Left ventricle myocardium inferior (tissue), 1 donor: ENCODE measurements around the gene COBL. TPM values are rescaled to one million over a fixed set of nuclear protein-coding genes. Genes with fewer than 3 reads are reported as not detected.

ENCODE experiments used
- DNase-seq: peaks from one replicate; pipeline ENCODE4 v3.0.0-alpha.2; 2020
- H3K27ac ChIP-seq: fragments of 200-600 bp; replicated peaks from 2 replicates; pipeline ENCODE4 v1.8.0; 2021
- H3K27me3 ChIP-seq: fragments of 200-600 bp; 2 replicates; pipeline ENCODE4 v1.8.0; 2021; ENCODE audit warnings: low read depth
- H3K36me3 ChIP-seq: fragments of 200-600 bp; 2 replicates; pipeline ENCODE4 v1.8.0; 2021
- H3K4me1 ChIP-seq: fragments of 200-600 bp; 2 replicates; pipeline ENCODE4 v1.8.0; 2021
- H3K4me3 ChIP-seq: fragments of 200-600 bp; 2 replicates; pipeline ENCODE4 v1.8.0; 2021; ENCODE audit warnings: mild to moderate bottlenecking, moderate library complexity
- H3K9me3 ChIP-seq: fragments of 200-600 bp; replicated peaks from 2 replicates; pipeline ENCODE4 v1.8.0; 2021
- intact Hi-C: fragments of 100-400 bp; cut with micrococcal nuclease; formaldehyde crosslinking; loops from one replicate; pipeline ENCODE4 v1.11.0; 2022
- total RNA-seq: library from RNA; stranded (reverse); fragmentation: NEBNext Ultra II Directional; extraction: Animal tissue kit (Norgen Biotek cat#: 25700); gene quantifications from one replicate; pipeline ENCODE4 v1.2.1, GENCODE V29; 2021
- TF ChIP-seq, protein P1 (sequence below): fragments of 200-600 bp; IDR thresholded peaks from 2 replicates; pipeline ENCODE4 v1.8.0; 2021; ENCODE audit warnings: antibody characterized with exemption, mild to moderate bottlenecking, borderline replicate concordance
- donor health status: DM: no; HTN: yes; CAD: no; lungs with severe emphysema.

COBL gene
- total RNA-seq, 1 donor from 2014 or later, result 77.1 TPM

DNA sequence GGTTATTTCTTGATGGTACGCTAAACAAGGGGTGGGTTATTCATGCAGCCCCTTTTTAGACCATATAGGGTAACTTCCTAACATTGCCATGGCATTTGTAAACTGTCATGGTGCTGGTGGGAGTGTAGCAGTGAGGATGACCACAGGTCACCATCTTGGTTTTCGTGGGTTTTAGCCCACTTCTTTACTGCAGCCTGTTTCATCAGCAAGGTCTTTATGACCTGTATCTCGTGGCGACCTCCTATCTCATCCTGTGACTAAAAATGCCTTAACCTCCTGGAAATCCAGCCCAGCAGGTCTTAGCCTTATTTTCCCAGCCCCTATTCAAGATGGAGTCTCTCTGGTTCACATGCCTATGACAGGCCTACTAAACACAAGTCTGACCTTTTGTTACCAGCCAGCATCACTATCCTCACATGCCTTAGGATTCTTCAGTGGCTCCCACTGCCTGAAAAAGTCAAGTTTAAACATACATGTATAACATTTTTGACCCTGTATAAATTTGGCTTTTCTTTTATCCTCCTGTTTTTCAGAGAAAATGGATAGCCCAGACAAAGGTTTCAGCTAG lies 13.2 kb upstream of the COBL start:
- intact Hi-C loops, result no loop called here
- H3K36me3 ChIP-seq, result no peaks in the 10 kb centered on the region
- no peak overlapping the region for H3K4me3 ChIP-seq
- H3K4me1 ChIP-seq, result no peaks in the 10 kb centered on the region
- TF ChIP-seq, protein P1, sequence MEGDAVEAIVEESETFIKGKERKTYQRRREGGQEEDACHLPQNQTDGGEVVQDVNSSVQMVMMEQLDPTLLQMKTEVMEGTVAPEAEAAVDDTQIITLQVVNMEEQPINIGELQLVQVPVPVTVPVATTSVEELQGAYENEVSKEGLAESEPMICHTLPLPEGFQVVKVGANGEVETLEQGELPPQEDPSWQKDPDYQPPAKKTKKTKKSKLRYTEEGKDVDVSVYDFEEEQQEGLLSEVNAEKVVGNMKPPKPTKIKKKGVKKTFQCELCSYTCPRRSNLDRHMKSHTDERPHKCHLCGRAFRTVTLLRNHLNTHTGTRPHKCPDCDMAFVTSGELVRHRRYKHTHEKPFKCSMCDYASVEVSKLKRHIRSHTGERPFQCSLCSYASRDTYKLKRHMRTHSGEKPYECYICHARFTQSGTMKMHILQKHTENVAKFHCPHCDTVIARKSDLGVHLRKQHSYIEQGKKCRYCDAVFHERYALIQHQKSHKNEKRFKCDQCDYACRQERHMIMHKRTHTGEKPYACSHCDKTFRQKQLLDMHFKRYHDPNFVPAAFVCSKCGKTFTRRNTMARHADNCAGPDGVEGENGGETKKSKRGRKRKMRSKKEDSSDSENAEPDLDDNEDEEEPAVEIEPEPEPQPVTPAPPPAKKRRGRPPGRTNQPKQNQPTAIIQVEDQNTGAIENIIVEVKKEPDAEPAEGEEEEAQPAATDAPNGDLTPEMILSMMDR, result no peak
- H3K9me3 ChIP-seq, result no peaks in the 10 kb centered on the region
- no peak overlapping the region for H3K27ac ChIP-seq
- DNase-seq, result no peak
- peaks cover 9% of the 10 kb centered on the region for H3K27me3 ChIP-seq

DNA sequence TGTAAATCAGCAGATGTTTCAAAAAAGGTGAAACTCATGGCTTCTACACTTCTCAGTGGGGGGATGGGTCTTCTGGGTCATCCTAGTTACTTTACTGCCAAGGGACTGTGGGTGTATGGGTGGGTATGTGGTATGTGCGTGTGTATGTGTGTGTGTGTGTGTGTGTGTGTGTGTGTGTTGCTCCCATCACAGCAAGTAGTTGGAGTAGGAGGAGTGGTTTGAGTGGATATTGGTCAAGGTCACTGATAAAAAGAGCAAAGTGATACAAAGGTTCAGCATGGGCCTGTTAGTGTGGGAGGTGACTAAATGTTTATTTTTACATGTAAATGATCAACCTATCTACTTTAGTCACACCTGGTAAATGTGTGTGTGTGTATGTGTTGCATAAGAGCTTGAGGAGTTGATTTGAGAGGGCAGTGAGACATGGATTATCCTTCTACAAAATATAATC lies 11.8 kb upstream of the COBL start:
- Histone ChIP-seq H3K4me1 (no peaks in the 10 kb centered on the region), H3K36me3 (no peaks in the 10 kb centered on the region), H3K27ac (no peak overlapping the region), H3K4me3 (no peak overlapping the region), H3K9me3 (no peaks in the 10 kb centered on the region), H3K27me3 (peaks cover 9% of the 10 kb centered on the region)
- intact Hi-C loops, result no loop called here
- TF ChIP-seq, protein P1, result no peak
- DNase-seq, result no peak

DNA sequence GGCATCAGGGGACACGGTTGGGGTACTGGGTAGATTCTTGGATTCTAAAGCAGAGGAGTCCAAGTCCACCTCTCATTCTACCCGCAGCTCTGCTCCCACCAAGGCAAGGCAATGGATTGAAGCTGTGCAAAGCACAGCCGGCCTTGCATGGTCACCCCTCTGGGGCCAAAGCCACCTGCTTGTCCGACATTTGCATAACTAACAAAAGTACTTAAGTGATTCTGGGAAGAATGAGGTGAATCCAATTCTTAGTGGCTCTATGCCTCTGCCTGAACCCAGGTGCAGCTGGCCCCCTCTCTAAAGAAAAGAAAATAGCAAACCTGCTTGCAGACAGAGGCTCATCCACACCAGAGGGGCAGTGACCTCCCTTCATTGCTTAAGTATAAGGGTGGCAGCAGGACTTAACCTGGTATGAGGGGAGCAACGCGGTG lies 10.7 kb upstream of the COBL start:
- intact Hi-C loops, result no loop called here
- peaks cover 9% of the 10 kb centered on the region for H3K27me3 ChIP-seq
- H3K27ac ChIP-seq, result no peak overlapping the region
- no peaks in the 10 kb centered on the region for H3K9me3 ChIP-seq
- no peaks in the 10 kb centered on the region for H3K4me1 ChIP-seq
- no peak overlapping the region for H3K4me3 ChIP-seq
- no peak for DNase-seq
- H3K36me3 ChIP-seq, result no peaks in the 10 kb centered on the region
- TF ChIP-seq, protein P1, result no peak

DNA sequence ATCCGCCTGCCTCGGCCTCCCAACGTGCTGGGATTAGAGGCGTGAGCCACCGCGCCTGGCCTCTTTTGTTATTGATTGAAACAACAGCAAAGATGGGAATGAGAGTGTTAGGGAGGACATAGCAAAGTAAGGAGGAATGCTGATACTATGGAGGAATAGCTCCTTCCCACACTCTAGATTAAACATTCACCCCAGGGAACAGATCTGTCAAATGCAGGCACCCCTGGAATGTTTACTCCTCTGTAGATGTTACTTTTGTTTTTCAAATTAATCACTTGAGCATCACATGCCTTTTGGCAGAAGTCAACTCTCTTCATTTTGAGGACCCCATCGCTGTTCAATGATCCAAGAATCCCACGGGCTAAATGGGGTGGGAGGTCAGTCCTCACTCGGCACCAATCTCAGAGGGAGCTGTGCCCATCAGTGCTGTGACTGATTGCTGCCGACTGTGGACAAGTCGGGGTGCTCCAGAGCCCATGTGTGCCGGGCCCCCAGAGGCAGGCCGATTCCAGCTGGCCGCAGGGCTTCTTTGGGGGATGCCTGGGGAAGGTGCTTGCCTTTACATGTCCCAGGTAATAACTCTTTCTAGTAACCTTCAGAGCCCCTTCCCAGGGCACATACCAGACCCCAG lies 10.2 kb upstream of the COBL start:
- TF ChIP-seq, protein P1, result no peak
- intact Hi-C loops, result no loop called here
- H3K36me3 ChIP-seq, result no peaks in the 10 kb centered on the region
- no peak overlapping the region for H3K4me3 ChIP-seq
- H3K9me3 ChIP-seq, result no peaks in the 10 kb centered on the region
- peaks cover 9% of the 10 kb centered on the region for H3K27me3 ChIP-seq
- H3K4me1 ChIP-seq, result no peaks in the 10 kb centered on the region
- no peak overlapping the region for H3K27ac ChIP-seq
- no peak for DNase-seq

DNA sequence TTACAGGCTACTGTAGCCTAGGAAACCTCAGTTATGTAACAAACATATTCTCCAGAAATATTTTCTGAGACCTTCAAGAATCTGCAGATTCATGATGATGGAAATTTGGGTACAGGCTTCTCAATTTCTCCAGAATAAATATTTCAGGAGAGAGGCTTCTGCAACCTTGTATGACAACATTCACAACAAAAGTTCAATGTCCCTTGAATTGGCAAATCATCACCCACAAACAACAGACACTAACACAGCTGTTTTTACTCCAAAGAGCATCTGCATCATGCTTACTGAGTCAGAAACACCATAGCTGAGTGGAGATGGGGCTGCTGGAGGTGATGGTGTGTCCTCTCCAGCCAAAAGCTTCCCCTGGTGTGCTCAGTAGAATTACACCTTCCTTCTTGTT lies 9.3 kb upstream of the COBL start:
- H3K27ac ChIP-seq, result no peak overlapping the region
- intact Hi-C loops, result no loop called here
- H3K36me3 ChIP-seq, result no peaks in the 10 kb centered on the region
- TF ChIP-seq, protein P1, result no peak
- DNase-seq, result no peak
- H3K4me3 ChIP-seq, result no peak overlapping the region
- no peaks in the 10 kb centered on the region for H3K4me1 ChIP-seq
- no peaks in the 10 kb centered on the region for H3K9me3 ChIP-seq
- peaks cover 9% of the 10 kb centered on the region for H3K27me3 ChIP-seq
